Measurements from ENCODE around the gene CLASRP. TPM values are rescaled to one million over a fixed set of nuclear protein-coding genes. Genes with fewer than 3 reads are reported as not detected.

Gene CLASRP
- total RNA-seq, 1 experiment from 2014 or later, result 88.0 TPM

DNA sequence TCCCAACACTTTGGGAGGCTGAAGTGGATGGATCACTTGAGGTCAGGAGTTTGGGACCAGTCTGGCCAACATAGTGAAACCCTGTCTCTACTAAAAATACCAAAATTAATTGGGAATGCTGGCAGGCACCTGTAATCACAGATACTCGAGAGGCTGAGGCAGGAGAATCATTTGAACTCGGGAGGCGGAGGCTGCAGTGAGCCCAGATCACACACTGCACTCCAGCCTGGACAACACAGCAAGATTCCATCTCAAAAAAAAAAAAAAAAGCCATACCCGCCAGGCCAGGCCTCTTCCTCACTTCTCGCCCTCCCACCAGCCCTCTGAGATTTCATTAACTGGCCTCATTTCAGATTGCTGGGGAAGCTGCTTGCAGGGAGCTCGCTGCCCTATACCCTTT lies 45.3 kb upstream of the CLASRP start (continued):
- TF ChIP-seq, protein P1, sequence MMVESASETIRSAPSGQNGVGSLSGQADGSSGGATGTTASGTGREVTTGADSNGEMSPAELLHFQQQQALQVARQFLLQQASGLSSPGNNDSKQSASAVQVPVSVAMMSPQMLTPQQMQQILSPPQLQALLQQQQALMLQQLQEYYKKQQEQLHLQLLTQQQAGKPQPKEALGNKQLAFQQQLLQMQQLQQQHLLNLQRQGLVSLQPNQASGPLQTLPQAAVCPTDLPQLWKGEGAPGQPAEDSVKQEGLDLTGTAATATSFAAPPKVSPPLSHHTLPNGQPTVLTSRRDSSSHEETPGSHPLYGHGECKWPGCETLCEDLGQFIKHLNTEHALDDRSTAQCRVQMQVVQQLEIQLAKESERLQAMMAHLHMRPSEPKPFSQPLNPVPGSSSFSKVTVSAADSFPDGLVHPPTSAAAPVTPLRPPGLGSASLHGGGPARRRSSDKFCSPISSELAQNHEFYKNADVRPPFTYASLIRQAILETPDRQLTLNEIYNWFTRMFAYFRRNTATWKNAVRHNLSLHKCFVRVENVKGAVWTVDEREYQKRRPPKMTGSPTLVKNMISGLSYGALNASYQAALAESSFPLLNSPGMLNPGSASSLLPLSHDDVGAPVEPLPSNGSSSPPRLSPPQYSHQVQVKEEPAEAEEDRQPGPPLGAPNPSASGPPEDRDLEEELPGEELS (CRISPR knock-in tag; IDR thresholded peaks at IDR 0.05), result no peak
- TF ChIP-seq FOXP1 (CRISPR knock-in tag; IDR thresholded peaks at IDR 0.05; ENCODE audit: borderline replicate concordance), result no peak
- TF ChIP-seq CREM (CRISPR knock-in tag; IDR thresholded peaks at IDR 0.05), result no peak
- TF ChIP-seq OVOL2 (CRISPR knock-in tag; IDR thresholded peaks at IDR 0.05; ENCODE audit: borderline replicate concordance), result no peak
- no peak for TF ChIP-seq JUN (CRISPR knock-in tag; IDR thresholded peaks at IDR 0.05)
- TF ChIP-seq, protein P2, sequence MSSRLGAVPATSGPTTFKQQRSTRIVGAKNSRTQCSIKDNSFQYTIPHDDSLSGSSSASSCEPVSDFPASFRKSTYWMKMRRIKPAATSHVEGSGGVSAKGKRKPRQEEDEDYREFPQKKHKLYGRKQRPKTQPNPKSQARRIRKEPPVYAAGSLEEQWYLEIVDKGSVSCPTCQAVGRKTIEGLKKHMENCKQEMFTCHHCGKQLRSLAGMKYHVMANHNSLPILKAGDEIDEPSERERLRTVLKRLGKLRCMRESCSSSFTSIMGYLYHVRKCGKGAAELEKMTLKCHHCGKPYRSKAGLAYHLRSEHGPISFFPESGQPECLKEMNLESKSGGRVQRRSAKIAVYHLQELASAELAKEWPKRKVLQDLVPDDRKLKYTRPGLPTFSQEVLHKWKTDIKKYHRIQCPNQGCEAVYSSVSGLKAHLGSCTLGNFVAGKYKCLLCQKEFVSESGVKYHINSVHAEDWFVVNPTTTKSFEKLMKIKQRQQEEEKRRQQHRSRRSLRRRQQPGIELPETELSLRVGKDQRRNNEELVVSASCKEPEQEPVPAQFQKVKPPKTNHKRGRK (CRISPR knock-in tag; IDR thresholded peaks at IDR 0.05; ENCODE audit: borderline replicate concordance), result no peak

DNA sequence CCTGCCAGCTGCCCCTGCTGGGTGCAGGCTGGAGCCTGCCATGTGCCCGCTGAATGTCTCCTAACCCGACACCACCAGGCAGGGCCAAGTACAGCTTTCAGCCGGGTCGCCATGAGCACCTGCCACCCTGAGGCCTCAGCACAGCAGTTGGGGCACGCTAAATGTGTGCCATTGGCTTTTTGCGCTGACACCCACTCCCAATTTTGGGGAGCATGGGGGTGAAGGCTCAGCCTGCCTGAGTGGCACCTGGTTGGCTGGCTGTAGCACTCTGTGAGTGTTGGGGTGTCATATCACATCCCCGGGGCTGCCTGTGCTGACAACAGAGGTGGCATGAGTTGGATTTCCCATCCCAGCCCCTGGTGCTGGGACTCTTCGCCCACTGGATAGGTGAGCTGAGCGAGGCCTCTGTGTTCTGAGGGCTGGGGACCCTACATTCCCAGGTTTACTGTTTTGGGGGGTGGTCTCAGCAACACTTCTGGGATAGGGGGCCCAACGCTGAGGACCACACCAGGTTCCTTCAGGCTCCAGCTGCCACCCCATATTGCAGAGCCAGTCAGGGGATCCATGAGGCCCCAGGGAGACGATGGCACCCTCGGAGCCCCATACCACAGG lies 44.8 kb upstream of the CLASRP start:
- Mint-ChIP-seq H3K9me3 (peaks cover 4% of the 10 kb centered on the region), H3K36me3 (peaks cover 7% of the 10 kb centered on the region; the same call in 1 of the 2 replicates), H3K27me3 (ENCODE audit: low read depth) (no peaks in the 10 kb centered on the region; the same call in 1 of the 2 replicates), H3K27ac (no peak overlapping the region), H3K4me1 (no peaks in the 10 kb centered on the region), H3K4me3 (no peak overlapping the region)
- POLR2A ChIA-PET, result interaction anchor here (0.7 kb wide), 1 partner anchor 208 kb away, joined by 4 read pairs; no protein-coding TSS in a partner anchor
- CTCF ChIA-PET, result interaction anchor here (0.7 to 1.1 kb wide), 2 partner anchors 21 to 105 kb away, joined by 3 to 4 read pairs; no protein-coding TSS in a partner anchor
- DNase-seq (ENCODE audit: low spot score) (no peak), ATAC-seq (no peak)
- no peak for TF ChIP-seq ZNF317 (CRISPR knock-in tag; IDR thresholded peaks at IDR 0.05; ENCODE audit: borderline replicate concordance, low read depth)
- TF ChIP-seq, protein P3, sequence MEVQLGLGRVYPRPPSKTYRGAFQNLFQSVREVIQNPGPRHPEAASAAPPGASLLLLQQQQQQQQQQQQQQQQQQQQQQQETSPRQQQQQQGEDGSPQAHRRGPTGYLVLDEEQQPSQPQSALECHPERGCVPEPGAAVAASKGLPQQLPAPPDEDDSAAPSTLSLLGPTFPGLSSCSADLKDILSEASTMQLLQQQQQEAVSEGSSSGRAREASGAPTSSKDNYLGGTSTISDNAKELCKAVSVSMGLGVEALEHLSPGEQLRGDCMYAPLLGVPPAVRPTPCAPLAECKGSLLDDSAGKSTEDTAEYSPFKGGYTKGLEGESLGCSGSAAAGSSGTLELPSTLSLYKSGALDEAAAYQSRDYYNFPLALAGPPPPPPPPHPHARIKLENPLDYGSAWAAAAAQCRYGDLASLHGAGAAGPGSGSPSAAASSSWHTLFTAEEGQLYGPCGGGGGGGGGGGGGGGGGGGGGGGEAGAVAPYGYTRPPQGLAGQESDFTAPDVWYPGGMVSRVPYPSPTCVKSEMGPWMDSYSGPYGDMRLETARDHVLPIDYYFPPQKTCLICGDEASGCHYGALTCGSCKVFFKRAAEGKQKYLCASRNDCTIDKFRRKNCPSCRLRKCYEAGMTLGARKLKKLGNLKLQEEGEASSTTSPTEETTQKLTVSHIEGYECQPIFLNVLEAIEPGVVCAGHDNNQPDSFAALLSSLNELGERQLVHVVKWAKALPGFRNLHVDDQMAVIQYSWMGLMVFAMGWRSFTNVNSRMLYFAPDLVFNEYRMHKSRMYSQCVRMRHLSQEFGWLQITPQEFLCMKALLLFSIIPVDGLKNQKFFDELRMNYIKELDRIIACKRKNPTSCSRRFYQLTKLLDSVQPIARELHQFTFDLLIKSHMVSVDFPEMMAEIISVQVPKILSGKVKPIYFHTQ (CRISPR knock-in tag; IDR thresholded peaks at IDR 0.05), result no peak
- no peak for TF ChIP-seq RORB (CRISPR knock-in tag; IDR thresholded peaks at IDR 0.05)
- no peak for TF ChIP-seq MYBL2 (CRISPR knock-in tag; IDR thresholded peaks at IDR 0.05)
- no peak for TF ChIP-seq GRHL2 (CRISPR knock-in tag; IDR thresholded peaks at IDR 0.05; ENCODE audit: insufficient replicate concordance, severe bottlenecking)
- no peak for TF ChIP-seq ZNF138 (CRISPR knock-in tag; conservative IDR thresholded peaks at IDR 0.05)
- no peak for TF ChIP-seq PRRX2 (CRISPR knock-in tag; IDR thresholded peaks at IDR 0.05)
- no peak for TF ChIP-seq TCF7 (CRISPR knock-in tag; IDR thresholded peaks at IDR 0.05; ENCODE audit: low read depth)
- TF ChIP-seq, protein P4, sequence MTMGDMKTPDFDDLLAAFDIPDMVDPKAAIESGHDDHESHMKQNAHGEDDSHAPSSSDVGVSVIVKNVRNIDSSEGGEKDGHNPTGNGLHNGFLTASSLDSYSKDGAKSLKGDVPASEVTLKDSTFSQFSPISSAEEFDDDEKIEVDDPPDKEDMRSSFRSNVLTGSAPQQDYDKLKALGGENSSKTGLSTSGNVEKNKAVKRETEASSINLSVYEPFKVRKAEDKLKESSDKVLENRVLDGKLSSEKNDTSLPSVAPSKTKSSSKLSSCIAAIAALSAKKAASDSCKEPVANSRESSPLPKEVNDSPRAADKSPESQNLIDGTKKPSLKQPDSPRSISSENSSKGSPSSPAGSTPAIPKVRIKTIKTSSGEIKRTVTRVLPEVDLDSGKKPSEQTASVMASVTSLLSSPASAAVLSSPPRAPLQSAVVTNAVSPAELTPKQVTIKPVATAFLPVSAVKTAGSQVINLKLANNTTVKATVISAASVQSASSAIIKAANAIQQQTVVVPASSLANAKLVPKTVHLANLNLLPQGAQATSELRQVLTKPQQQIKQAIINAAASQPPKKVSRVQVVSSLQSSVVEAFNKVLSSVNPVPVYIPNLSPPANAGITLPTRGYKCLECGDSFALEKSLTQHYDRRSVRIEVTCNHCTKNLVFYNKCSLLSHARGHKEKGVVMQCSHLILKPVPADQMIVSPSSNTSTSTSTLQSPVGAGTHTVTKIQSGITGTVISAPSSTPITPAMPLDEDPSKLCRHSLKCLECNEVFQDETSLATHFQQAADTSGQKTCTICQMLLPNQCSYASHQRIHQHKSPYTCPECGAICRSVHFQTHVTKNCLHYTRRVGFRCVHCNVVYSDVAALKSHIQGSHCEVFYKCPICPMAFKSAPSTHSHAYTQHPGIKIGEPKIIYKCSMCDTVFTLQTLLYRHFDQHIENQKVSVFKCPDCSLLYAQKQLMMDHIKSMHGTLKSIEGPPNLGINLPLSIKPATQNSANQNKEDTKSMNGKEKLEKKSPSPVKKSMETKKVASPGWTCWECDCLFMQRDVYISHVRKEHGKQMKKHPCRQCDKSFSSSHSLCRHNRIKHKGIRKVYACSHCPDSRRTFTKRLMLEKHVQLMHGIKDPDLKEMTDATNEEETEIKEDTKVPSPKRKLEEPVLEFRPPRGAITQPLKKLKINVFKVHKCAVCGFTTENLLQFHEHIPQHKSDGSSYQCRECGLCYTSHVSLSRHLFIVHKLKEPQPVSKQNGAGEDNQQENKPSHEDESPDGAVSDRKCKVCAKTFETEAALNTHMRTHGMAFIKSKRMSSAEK (CRISPR knock-in tag; IDR thresholded peaks at IDR 0.05; ENCODE audit: borderline replicate concordance), result no peak
- no peak for TF ChIP-seq ZNF281 (CRISPR knock-in tag; IDR thresholded peaks at IDR 0.05)
- TF ChIP-seq KAT7 (CRISPR knock-in tag; IDR thresholded peaks at IDR 0.05; ENCODE audit: borderline replicate concordance), result no peak
- TF ChIP-seq ZNF396 (CRISPR knock-in tag; IDR thresholded peaks at IDR 0.05; ENCODE audit: borderline replicate concordance), result no peak
- TF ChIP-seq USF1 (CRISPR knock-in tag; IDR thresholded peaks at IDR 0.05), result no peak
- TF ChIP-seq, protein P5, sequence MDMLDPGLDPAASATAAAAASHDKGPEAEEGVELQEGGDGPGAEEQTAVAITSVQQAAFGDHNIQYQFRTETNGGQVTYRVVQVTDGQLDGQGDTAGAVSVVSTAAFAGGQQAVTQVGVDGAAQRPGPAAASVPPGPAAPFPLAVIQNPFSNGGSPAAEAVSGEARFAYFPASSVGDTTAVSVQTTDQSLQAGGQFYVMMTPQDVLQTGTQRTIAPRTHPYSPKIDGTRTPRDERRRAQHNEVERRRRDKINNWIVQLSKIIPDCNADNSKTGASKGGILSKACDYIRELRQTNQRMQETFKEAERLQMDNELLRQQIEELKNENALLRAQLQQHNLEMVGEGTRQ (CRISPR knock-in tag; IDR thresholded peaks at IDR 0.05), result no peak
- TF ChIP-seq FOXP1 (CRISPR knock-in tag; IDR thresholded peaks at IDR 0.05; ENCODE audit: borderline replicate concordance), result no peak
